Body of pancreas (tissue), 4 donors: ENCODE results near the gene GRID1.

Experiments used
- CTCF ChIP-seq, 7 experiments: fragments of 450-650 bp in 4 of 7; fragments of 200-600 bp in 3 of 7; sonication (generic) in 3 of 7; IDR thresholded peaks; one replicate each; pipeline ENCODE4 v1.5.1; 2016 to 2019; ENCODE audit warnings: antibody characterized with exemption in 7 of 7
- POLR2A ChIP-seq, 3 donors: fragments of 450-650 bp; IDR thresholded peaks; one replicate each; pipeline ENCODE4 v1.6.1; 2016; ENCODE audit warnings: antibody characterized with exemption in 3 of 3, mild to moderate bottlenecking in 2 of 3

GRCh38 chr10:86098187-86098881 is 268.3 kb downstream of the GRID1 start:
- TF ChIP-seq POLR2A (IDR thresholded peaks at IDR 0.05) (no peak), CTCF (IDR thresholded peaks at IDR 0.05) (no peak)
